ENCODE data around the gene CUX1. TPM values are rescaled to one million over a fixed set of nuclear protein-coding genes. Genes with fewer than 3 reads are reported as not detected.

CUX1 gene
- total and polyA plus RNA-seq, 2 donors (not counting 1 experiment from before 2014, with no cell fraction given): 10.8 to 86.5 TPM

DNA sequence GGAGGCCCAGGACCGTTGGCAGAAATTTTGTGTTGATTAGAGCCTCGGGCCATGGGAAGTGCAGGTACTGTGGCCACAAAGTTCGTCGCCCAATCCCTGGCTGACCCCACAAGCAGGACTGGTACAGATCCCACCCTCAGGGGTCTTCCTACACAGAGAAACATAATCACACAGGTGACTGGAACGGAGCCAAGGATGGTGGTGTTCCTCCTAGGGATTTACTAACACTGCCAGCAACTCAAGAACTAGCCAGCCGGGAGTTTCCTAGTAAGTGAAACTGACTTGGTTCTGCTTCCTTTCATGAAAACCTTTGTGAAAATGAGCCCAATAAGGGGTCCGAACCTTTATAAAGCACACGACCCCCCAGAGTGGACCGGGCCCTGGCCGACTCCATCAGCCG lies 5.7 kb downstream of the CUX1 start:
- ChIA-PET POLR2A (no interaction called here), CTCF (no interaction called here)
- DNase-seq (no peak), ATAC-seq (ENCODE audit: low read depth) (no peak)
- Mint-ChIP-seq H3K9me3 (ENCODE audit: insufficient read depth) (no peaks in the 10 kb centered on the region), H3K27me3 (no peaks in the 10 kb centered on the region), H3K27ac (no peak overlapping the region), H3K4me3 (no peak overlapping the region), H3K4me1 (peaks cover 29% of the 10 kb centered on the region)
- Histone ChIP-seq H2AFZ (ENCODE audit: insufficient read depth, low read depth, low read length, poor library complexity, severe bottlenecking) (no peak overlapping the region), H3K36me3 (replicated peaks in 1 of 2; ENCODE audit: control extremely low read depth in 1 of 2, control insufficient read depth in 1 of 2, extremely low read depth in 1 of 2, insufficient read depth in 2 of 2, low read length in 1 of 2) (no peaks in the 10 kb centered on the region), H3K4me1 (ENCODE audit: control insufficient read depth in 2 of 2, insufficient read depth in 2 of 2, low read length in 2 of 2) (peaks cover 0 to 1% of the 10 kb centered on the region in 2 donors), H3K9ac (ENCODE audit: low read length) (no peak overlapping the region), H4K20me1 (ENCODE audit: control insufficient read depth, insufficient read depth, low read length, poor library complexity, severe bottlenecking) (peaks cover 62% of the 10 kb centered on the region), H3K9me3 (ENCODE audit: control extremely low read depth in 1 of 3, control insufficient read depth in 2 of 3, insufficient read depth in 1 of 3, low read length in 2 of 3) (no peaks in the 10 kb centered on the region), H3K4me3 (ENCODE audit: control extremely low read depth in 1 of 5, extremely low read depth in 1 of 5, insufficient read depth in 1 of 5, low read depth in 2 of 5, low read length in 4 of 5) (no peak overlapping the region), H3K27ac (ENCODE audit: low read length in 2 of 2) (no peak overlapping the region), H3K27me3 (replicated peaks in 1 of 4; ENCODE audit: control extremely low read depth in 1 of 4, control insufficient read depth in 3 of 4, insufficient read depth in 4 of 4, low read length in 3 of 4) (no peaks in the 10 kb centered on the region), H3K79me2 (ENCODE audit: control insufficient read depth, insufficient read depth, low read length) (peaks cover 95% of the 10 kb centered on the region), H3K4me2 (replicated peaks; ENCODE audit: low read depth, low read length, poor library complexity, severe bottlenecking) (no peak overlapping the region)
- no peak for TF ChIP-seq EZH2 (IDR thresholded peaks at IDR 0.05; ENCODE audit: borderline replicate concordance, insufficient read depth, low read depth, low read length, poor library complexity, severe bottlenecking)
- TF ChIP-seq, protein P1, sequence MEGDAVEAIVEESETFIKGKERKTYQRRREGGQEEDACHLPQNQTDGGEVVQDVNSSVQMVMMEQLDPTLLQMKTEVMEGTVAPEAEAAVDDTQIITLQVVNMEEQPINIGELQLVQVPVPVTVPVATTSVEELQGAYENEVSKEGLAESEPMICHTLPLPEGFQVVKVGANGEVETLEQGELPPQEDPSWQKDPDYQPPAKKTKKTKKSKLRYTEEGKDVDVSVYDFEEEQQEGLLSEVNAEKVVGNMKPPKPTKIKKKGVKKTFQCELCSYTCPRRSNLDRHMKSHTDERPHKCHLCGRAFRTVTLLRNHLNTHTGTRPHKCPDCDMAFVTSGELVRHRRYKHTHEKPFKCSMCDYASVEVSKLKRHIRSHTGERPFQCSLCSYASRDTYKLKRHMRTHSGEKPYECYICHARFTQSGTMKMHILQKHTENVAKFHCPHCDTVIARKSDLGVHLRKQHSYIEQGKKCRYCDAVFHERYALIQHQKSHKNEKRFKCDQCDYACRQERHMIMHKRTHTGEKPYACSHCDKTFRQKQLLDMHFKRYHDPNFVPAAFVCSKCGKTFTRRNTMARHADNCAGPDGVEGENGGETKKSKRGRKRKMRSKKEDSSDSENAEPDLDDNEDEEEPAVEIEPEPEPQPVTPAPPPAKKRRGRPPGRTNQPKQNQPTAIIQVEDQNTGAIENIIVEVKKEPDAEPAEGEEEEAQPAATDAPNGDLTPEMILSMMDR (IDR thresholded peaks at IDR 0.05): no peak
- WGBS (ENCODE audit: insufficient coverage): 92% methylated on average over 10 of the region's 11 CpGs
- intact Hi-C loops (cut with micrococcal nuclease): no loop called here

GRCh38 chr7:101823596-101823995 lies 6.2 kb downstream of the CUX1 start:
- H3K9me3 Mint-ChIP-seq (ENCODE audit: insufficient read depth): no peaks in the 10 kb centered on the region
- TF ChIP-seq EZH2 (IDR thresholded peaks at IDR 0.05; ENCODE audit: borderline replicate concordance, insufficient read depth, low read depth, low read length, poor library complexity, severe bottlenecking): no peak
- TF ChIP-seq, protein P1 (IDR thresholded peaks at IDR 0.05): no peak
- no peak overlapping the region for H3K27ac Mint-ChIP-seq
- peaks cover 95% of the 10 kb centered on the region for H3K79me2 ChIP-seq (ENCODE audit: control insufficient read depth, insufficient read depth, low read length)
- no peaks in the 10 kb centered on the region for H3K4me1 ChIP-seq (ENCODE audit: control insufficient read depth in 2 of 2, insufficient read depth in 2 of 2, low read length in 2 of 2)
- intact Hi-C loops (cut with micrococcal nuclease): no loop called here
- H3K27me3 ChIP-seq (replicated peaks in 1 of 4; ENCODE audit: control extremely low read depth in 1 of 4, control insufficient read depth in 3 of 4, insufficient read depth in 4 of 4, low read length in 3 of 4): no peaks in the 10 kb centered on the region
- H3K4me2 ChIP-seq (replicated peaks; ENCODE audit: low read depth, low read length, poor library complexity, severe bottlenecking): no peak overlapping the region
- ATAC-seq (ENCODE audit: low read depth) (no peak), DNase-seq (no peak)
- ChIA-PET POLR2A (no interaction called here), CTCF (no interaction called here)
- 92% methylated on average over 2 of the region's 5 CpGs for WGBS (ENCODE audit: insufficient coverage)
- H3K4me3 ChIP-seq (ENCODE audit: control extremely low read depth in 1 of 5, extremely low read depth in 1 of 5, insufficient read depth in 1 of 5, low read depth in 2 of 5, low read length in 4 of 5): no peak overlapping the region
- H3K9me3 ChIP-seq (ENCODE audit: control extremely low read depth in 1 of 3, control insufficient read depth in 2 of 3, insufficient read depth in 1 of 3, low read length in 2 of 3): no peaks in the 10 kb centered on the region
- peaks cover 30% of the 10 kb centered on the region for H3K4me1 Mint-ChIP-seq
- H4K20me1 ChIP-seq (ENCODE audit: control insufficient read depth, insufficient read depth, low read length, poor library complexity, severe bottlenecking): peaks cover 60% of the 10 kb centered on the region
- H3K4me3 Mint-ChIP-seq: no peak overlapping the region
- no peaks in the 10 kb centered on the region for H3K27me3 Mint-ChIP-seq
- no peak overlapping the region for H3K9ac ChIP-seq (ENCODE audit: low read length)
- H3K27ac ChIP-seq (ENCODE audit: low read length in 2 of 2): no peak overlapping the region
- no peak overlapping the region for H2AFZ ChIP-seq (ENCODE audit: insufficient read depth, low read depth, low read length, poor library complexity, severe bottlenecking)
- H3K36me3 ChIP-seq (replicated peaks in 1 of 2; ENCODE audit: control extremely low read depth in 1 of 2, control insufficient read depth in 1 of 2, extremely low read depth in 1 of 2, insufficient read depth in 2 of 2, low read length in 1 of 2): no peaks in the 10 kb centered on the region
